Measurements from ENCODE around the gene INTS11. TPM values are rescaled to one million over a fixed set of nuclear protein-coding genes. Genes with fewer than 3 reads are reported as not detected.

INTS11 gene
- total RNA-seq, 2 donors from 2014 or later: 80.6 to 94.2 TPM

- intact Hi-C loops (cut with DNase I, micrococcal nuclease): no loop called here
- ATAC-seq (no peak), DNase-seq (no peak)
These were observed 34.8 kb upstream of the INTS11 start for GRCh38 chr1:1359308-1359663.

- intact Hi-C loops (cut with DNase I, micrococcal nuclease): no loop called here
- ATAC-seq (peak; percentile 15), DNase-seq (peak in 1 of 2 donors; percentile 81)
These were observed 34.2 kb upstream of the INTS11 start, which contains the start of gene MXRA8 for GRCh38 chr1:1358433-1359271. TSS of gene MXRA8 (minus strand) at chr1:1358555. CDS start at chr1:1358504, 51 bp downstream.

GRCh38 chr1:1357871-1358432, 33.5 kb upstream of the INTS11 start:
- intact Hi-C loops (cut with DNase I, micrococcal nuclease): no loop called here
- DNase-seq (no peak), ATAC-seq (no peak)

GRCh38 chr1:1356796-1357401, 32.4 kb upstream of the INTS11 start:
- ATAC-seq (peak; percentile 51), DNase-seq (peak in 1 of 2 donors; percentile 29)
- intact Hi-C loops (cut with DNase I, micrococcal nuclease): no loop called here

- intact Hi-C loops (cut with DNase I, micrococcal nuclease): no loop called here
- ATAC-seq: no peak
- no peak for DNase-seq
These were observed 31.8 kb upstream of the INTS11 start for GRCh38 chr1:1356166-1356795.

- intact Hi-C loops (cut with DNase I, micrococcal nuclease): no loop called here
- DNase-seq: peak in 1 of 2 donors; percentile 35
- peak; percentile 32 for ATAC-seq
These were observed 31.0 kb upstream of the INTS11 start for GRCh38 chr1:1355416-1355815.

- ATAC-seq (no peak), DNase-seq (no peak)
- intact Hi-C loops (cut with DNase I, micrococcal nuclease): no loop called here
These were observed 30.1 kb upstream of the INTS11 start for GRCh38 chr1:1354271-1355247.

- ATAC-seq (no peak), DNase-seq (no peak)
These were observed 29.1 kb upstream of the INTS11 start for GRCh38 chr1:1353389-1354151.

GRCh38 chr1:1352786-1353388, 28.4 kb upstream of the INTS11 start:
- intact Hi-C loops (cut with DNase I, micrococcal nuclease): no loop called here
- DNase-seq (no peak), ATAC-seq (no peak)

More at GRCh38 chr1:1353389-1354151, 29.1 kb upstream of the INTS11 start:
- intact Hi-C loops (cut with DNase I, micrococcal nuclease): no loop called here

GRCh38 chr1:1351511-1352427, 27.3 kb upstream of the INTS11 start:
- no peak for DNase-seq
- intact Hi-C loops (cut with DNase I, micrococcal nuclease): no loop called here
- ATAC-seq: no peak

- ATAC-seq (peak; percentile 36), DNase-seq (peak in 1 of 2 donors; percentile 76)
- intact Hi-C loops (cut with DNase I, micrococcal nuclease): no loop called here
These were observed 25.0 kb upstream of the INTS11 start, which contains the start of gene DVL1 for GRCh38 chr1:1349256-1350012. TSS of gene DVL1 (minus strand) at chr1:1349418. CDS start at chr1:1349065, 353 bp downstream.

- DNase-seq: peak in 1 of 2 donors; percentile 65
- peak; percentile 26 for ATAC-seq
- intact Hi-C loops (cut with DNase I, micrococcal nuclease): no loop called here
These were observed 24.2 kb upstream of the INTS11 start for GRCh38 chr1:1348420-1349255.

- ATAC-seq (peak; percentile 76), DNase-seq (peak; percentile 74 to 77)
These were observed 23.4 kb upstream of the INTS11 start for GRCh38 chr1:1347663-1348419.

GRCh38 chr1:1347026-1347595, 22.7 kb upstream of the INTS11 start:
- intact Hi-C loops (cut with DNase I, micrococcal nuclease): no loop called here
- ATAC-seq (no peak), DNase-seq (no peak)

More at GRCh38 chr1:1347663-1348419, 23.4 kb upstream of the INTS11 start:
- intact Hi-C loops (cut with DNase I, micrococcal nuclease): no loop called here

Data from left colon (tissue), 2 donors.